HG03520 (cell line): ENCODE data around the gene TRDN.
"Not testable (repeated sequence)": the region's sequence is repeated elsewhere in the genome, so short reads cannot be mapped to it uniquely, and the experiment has no call there.

ENCODE experiments used
- ATAC-seq: cut with Tn5 transposase; IDR thresholded peaks from one replicate; pipeline ENCODE4 v1.9.1; 2021; ENCODE audit warnings: mild to moderate bottlenecking, moderate library complexity; ENCODE audit not compliant: unreplicated experiment

TRDN gene

GRCh38 chr6:123632641-123633040, 4.1 kb downstream of the TRDN start:
- no peak for ATAC-seq

- no peak for ATAC-seq
These were observed 7.3 kb downstream of the TRDN start for GRCh38 chr6:123629258-123629941.

DNA sequence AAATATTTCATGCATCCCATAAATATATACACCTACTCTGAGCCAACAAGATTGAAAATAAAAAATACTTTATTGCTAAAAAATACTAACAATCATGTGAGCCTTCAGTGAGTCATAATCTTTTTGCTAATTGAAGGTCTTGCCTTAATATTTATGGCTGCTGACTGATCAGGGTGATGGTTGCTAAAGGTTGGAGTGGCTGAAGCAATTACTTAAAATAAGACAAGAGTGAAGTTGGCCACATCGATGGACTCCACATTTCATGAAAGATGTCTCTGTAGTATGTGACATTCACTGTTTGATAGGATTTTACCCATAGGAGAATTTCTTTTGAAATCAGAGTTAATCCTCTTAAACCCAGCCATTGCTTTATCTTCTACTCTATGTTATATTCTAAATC, 11.1 kb downstream of the TRDN start:
- no peak for ATAC-seq

DNA sequence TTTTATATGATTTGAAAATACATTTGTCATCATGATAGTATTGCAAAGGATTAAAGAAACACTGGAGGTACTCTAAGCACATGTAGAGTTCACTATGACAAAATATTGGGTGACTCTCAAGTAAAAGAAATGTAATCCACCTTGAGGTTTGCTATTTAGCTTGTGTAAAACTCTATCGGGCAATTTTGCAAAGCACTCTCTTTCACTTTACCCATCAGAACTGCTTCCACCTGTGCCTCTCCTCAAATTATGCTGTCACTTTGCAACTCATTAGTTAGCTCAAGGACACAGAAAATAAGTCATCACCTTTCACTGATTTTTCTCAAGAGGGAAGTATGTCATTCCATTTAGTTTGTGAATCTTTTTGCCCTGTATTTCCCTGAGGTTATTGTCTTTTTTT, 14.0 kb downstream of the TRDN start:
- ATAC-seq, result no peak

DNA sequence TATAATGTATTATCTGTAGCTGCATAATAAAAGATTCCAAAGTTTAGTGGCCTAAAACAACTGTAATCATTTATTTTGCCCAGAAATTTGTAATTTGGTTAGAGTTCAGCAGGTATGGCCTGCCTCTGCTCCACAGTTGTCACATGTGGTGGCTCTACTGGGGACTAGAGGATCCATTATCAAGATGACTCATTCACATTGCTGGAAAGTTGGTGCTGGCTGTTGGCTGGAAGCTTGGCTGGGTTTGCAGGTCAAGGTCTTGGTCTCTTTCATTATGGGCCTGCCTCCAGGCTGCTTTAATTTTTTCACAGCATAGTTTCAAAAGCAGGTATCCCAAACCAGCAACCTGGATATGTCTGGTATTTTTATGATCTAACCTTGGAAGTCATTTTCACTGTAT, 17.6 kb downstream of the TRDN start:
- no peak for ATAC-seq

DNA sequence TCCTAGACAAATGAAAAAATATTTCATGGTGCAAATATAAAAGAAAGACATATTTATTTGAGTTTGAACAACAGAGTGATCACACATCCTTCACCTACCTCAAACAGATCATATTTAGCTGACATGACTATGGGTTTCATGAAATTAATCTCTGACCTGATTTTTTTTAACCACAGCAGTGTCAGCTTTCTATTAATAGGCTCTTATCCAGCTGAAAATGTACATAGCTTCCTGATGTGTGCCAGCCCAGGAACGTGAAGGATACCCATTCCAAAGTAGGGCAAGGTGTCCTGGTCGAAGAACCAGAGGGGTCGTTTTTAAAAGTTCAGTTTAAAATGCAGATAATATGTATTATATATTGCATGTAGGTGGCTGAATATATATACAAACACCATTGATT, 19.8 kb downstream of the TRDN start:
- no peak for ATAC-seq

DNA sequence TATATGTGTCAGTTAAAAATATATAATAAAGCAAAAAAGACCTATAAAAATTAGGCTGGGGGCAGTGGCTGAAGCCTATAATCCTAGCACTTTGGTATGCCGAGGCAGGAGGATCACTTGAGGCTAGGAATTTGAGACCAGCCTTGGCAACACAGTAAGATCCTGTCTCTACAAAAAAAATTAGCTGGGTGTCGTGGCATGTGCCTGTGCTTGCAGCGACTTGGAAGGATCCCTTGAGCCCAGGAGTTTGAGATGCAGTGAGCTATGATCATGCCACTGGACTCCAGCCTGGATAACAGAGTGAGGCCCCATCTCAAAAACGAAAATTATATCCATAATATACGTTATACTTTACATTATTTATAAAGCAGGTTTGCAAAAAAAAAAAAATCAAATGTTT, 20.7 kb downstream of the TRDN start:
- no peak for ATAC-seq

DNA sequence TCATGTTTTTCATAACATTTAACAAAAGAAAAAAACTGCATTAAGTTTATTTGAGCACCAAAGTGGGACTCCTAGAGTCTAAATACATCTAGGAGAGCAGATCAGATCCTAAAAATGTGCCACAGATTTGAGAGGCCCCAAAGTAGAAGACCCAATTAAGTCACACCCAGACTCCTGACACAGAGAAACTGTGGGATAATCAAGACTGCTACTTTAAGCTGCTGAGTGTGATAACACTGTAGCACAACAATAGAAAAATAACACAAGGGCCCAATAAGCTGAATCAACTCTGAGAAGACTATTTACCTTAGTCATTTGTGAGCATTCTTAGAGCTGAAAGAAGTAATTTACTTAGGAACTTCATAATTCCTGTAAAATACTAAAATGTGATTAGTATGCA, 26.0 kb downstream of the TRDN start:
- no peak for ATAC-seq

DNA sequence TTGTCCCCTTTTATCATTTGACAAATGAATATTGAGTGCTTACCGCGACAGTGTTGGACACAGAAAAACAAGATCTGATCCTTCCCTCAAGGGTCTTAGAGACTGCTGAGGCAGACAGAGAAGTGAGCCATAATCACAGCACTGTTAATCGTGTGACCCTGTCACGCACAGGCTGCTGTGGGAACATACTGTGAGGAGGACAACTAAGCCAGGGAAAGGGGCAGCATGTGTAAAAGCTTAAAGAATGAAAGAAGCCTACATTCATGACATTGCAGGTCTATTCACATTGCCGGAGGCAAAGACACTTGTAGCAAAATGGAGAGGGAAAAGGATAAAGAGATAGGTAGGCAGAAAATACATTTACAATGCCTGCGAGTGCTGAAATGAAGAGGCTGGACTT, 32.7 kb downstream of the TRDN start:
- no peak for ATAC-seq

DNA sequence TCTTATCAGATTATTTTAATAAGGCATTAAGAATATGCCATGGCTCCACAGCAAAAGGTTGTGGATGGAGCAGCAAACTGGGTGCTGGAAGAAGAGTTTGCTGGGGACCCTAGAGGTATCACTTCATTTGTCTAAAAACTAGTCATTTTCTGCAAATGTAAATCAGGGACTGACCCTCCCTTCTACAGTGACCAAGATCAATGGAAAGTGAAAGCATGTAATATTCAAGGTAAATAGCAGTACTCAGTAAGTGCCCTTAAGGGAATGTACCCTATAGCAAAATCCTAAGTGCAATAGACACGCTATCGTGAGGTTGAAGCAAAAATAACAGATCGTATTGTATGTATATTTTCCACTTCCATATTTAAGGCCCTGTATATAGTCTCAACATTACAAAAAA, 38.7 kb downstream of the TRDN start:
- peak; percentile 60 for ATAC-seq

DNA sequence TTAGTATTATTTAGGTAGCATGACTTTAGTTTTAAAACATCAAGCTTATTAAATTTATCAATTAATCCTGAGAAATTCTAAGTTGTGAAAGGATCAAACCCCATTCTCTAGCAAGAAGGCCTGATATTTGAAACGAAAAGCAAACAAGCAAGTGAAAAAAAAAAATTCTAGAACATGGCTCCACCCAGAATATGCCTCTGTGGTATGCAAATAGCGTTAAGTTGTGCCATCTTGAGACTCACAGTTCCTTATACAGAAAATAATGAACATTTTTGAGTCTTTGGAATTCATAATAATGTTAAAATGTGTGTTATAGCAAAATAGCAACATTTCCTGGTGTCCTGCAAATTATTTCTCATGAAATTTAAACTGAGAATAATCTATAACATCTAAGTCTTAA, 42.0 kb downstream of the TRDN start:
- ATAC-seq, result no peak

DNA sequence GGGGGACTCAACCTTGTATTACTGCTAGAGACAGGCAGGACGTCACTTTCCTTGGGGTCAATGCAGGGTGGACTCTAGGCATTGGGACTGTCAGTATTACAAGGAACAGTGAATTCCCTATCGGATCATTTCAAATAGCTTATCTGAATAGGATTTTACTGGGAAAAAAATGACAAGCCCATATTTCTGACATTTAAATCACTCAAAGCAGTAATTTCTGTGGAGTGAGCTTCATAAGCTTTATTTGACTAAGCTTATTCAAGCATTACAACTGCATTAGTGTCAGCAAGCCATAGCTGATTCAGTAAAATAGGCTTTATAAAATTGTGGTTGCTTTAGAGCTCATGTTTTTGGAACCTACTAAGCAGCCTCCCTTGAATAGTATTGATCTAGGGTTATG, 44.3 kb downstream of the TRDN start:
- ATAC-seq, result no peak

DNA sequence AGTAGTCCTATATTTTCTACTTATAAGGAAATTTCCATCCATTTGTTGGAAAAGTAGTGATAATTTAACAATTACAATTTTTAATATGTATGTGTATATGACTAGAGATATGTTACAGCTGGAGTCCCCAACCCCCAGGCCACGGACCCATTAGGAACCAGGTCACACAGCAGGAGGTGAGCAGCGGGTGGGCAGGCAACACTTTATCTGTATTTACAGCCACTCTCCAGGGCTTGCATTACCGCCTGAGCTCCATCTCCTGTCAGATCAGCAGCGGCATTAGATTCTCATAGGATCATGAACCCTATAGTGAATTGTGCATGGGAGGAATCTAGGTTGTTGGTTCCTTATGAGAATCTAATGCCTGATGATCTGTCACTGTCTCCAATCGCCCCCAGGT, 46.8 kb downstream of the TRDN start:
- ATAC-seq, result no peak

DNA sequence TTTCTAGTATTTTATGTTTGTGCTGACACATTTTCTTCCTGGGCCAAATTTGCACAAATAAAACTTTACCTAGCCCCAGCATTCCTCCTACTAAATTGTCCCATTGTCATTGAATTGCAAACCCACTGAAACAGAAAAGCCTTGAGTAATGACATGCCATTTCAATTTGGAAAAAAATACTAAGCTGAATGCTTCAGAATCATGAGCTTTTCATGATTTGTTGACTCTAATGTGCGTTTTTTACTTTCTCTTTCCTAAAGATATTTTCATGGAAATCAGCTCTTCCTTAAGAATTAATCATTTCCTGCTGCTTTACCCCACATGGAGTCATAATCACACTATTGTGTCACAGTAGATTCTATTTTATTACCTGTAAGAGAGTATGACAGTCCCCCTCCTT, 47.4 kb downstream of the TRDN start:
- ATAC-seq, result no peak

DNA sequence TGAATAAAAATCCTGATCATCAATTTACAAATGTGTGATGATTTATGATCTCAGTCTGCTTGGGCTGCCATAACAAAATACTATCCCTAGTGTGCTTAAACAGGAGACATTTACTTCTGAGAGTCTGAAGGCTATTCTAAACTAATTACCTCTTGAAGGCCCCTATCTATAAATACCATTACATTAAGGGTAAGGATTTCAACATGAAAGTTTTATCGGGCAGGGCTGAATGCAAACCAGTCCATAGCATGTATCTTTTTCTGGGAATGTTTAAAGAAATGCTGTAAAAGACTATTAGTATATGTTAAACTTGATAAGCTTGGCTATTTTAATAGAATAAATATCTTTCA, 48.2 kb downstream of the TRDN start:
- ATAC-seq, result no peak

DNA sequence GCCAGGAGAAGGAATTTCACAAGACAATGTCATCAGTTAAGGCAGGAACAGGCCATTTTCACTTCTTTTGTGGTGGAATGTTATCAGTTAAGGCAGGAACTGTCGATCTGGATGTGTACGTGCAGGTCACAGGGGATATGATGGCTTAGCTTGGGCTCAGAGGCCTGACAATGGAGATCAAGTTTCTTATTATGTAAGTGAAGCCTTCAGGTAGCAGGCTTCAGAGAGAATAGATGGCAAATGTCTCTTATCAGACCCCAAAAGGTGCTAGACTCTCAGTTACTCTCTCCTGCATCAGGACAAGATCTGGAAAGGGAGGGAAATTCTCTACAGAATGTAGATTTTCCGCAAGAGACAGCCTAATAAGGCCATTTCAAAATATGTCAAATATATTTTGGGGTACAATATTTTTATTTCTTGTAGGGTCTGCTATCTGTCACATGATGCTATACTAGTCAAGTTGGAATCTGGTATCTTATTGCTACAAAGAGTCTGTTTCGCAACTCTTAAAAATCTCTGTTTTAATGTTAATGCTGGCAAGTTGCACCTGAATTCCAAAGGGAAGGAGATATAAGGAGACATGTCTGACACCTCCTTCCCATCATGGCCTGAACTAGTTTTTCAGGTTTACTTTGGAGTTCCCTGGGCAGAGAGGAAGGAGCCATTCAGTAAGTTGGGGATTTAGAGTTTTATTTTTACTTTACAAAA, 48.8 kb downstream of the TRDN start:
- no peak for ATAC-seq

GRCh38 chr6:123587407-123587806, 49.3 kb downstream of the TRDN start:
- not testable (repeated sequence) for ATAC-seq

DNA sequence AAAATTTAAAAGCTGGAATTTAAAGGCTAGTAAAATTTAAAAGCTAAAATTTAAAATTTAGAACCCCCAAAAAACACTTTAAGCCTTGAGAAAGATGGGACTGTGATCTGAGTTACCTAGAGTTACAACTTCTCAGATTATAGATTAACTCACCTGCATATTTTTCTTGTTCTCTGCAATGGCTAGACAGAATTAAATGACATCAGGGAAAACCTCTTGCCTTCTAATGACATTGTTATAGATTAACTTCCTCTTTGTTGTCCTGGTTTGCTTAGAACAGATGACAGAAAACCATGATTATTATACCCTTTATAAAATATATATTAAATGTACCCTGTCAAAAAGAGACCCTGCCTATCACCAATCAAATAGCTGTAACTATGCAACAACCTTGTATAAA, 56.4 kb downstream of the TRDN start:
- ATAC-seq, result no peak

- ATAC-seq, result no peak
These were observed 61.6 kb downstream of the TRDN start for GRCh38 chr6:123575188-123575587.

- ATAC-seq, result no peak
These were observed 65.7 kb downstream of the TRDN start for GRCh38 chr6:123570813-123571684.

DNA sequence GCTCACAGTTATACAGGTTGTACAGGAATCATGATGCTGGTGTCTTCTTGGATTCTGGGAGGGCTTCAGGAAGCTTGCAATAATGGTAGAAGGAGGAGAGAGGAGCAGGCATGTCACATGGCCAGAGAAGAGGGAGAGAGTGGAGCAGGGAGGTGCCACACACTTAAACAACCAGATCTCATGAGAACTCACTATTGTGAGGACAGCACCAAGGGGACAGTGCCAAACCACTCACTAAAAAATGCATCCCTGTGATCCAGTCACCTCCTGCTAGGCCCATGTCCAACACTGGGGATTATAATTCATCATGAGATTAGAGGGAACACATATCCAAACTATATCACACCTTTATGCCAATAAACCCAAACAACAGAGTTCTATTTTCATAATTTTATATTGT, 67.2 kb downstream of the TRDN start:
- no peak for ATAC-seq

GRCh38 chr6:123565529-123565928, 71.2 kb downstream of the TRDN start:
- ATAC-seq, result no peak
